Pulmonary artery endothelial cell (primary cell): ENCODE results near the gene ZMAT5. TPM values are rescaled to one million over a fixed set of nuclear protein-coding genes. Genes with fewer than 3 reads are reported as not detected.

Experiments
- DNase-seq: peaks from one replicate; pipeline ENCODE4 v3.0.0-alpha.2; 2011; ENCODE audit warnings: low read depth, low spot score
- total RNA-seq: library from RNA; depleted of rRNA; stranded (reverse); fragments of >200 nt; gene quantifications from 2 replicates; pipeline ENCODE4 v1.2.3, GENCODE V29; 2014

The ZMAT5 gene
- 19.1 and 19.7 TPM in 2 replicates for total RNA-seq

DNA sequence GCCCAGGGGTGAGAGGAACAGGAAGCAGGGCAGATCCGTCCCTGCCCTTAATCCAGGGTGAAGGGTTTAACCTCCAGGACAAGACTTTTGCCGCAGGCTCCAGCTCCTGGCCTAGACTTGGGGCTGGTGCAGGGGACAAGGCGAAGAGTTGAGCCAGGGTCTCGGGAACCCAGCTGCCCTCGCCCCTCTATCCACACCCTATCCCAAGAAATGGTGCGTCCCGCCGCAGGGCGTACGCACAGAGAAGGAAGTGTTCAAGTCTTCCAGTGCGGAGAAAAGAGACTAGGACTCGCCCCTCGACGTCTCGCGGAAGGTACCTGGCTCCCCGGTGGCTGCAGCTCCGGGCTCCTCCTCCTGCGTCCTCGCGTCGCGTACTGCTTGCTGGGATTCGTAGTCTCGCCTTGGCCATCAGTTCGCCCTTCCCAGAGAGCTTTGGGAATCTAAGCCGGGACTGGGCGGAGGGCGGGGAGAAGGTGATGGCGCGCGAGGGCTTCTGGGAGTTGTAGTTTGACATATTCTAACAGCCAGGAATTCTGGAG is at the start of gene ZMAT5:
Gene ZMAT5, minus strand, starts transcription at position 376 of the 539 bp plus-strand sequence. CDS start 18,463 bp downstream, outside the sequence.
- peak; percentile 81 for DNase-seq

DNA sequence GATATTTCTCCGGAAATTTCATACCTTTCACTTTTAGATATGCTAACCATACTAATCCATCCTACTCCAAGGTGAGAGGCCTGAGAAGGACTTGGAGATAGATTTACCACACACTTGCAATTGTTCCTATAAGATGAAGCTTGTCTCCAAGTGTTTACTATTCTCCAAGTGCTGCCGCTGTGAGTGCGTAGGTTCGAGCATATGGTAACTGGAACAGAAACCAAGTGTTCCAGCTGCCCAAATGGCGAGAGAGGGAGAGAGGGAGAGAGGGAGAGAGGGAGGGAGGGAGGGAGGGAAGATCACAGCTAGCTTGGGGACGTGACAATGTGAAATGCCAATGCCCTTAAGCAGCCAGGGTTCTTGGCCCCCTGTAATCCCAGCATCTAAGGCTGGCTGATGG is 49.7 kb upstream of the ZMAT5 start:
- no peak for DNase-seq

DNA sequence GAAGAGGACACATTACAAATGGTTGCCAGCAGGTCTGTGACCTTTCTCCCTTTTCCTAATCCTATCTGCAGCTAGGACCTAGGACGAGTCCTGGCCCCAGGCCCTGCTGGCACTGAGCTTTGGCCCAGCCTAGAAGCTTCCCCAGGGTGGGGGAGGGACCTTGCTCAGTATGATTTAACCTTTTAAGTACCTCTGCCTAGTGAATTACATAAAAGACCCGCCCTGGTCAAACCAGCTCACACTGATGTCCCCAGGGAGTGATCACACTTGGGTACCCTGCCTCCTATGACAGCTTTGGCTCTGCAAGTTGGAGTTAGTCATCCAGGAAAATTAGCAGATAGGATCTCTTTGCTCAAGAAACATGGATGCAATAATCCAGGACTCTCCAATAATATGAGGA is 49.3 kb upstream of the ZMAT5 start:
- no peak for DNase-seq

DNA sequence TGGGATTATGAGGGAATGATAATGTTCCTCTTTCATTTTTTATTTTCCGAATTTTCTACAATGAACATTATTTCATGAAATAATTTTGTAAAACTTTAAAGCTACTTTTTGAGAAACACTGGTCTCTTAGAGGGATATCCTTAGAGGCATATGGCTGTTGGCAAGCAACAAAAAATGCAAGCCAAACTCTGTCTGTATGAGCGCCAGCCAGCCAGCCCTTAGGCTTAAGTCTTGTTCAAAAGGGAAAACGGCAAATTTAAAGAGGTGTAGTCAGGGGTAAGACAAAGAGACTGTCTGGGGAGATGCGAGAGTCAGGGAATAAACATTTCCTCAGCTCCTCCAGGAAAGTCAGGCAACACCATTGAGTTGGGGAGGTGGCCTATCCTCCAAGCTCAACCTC is 48.8 kb upstream of the ZMAT5 start:
- DNase-seq, result no peak

DNA sequence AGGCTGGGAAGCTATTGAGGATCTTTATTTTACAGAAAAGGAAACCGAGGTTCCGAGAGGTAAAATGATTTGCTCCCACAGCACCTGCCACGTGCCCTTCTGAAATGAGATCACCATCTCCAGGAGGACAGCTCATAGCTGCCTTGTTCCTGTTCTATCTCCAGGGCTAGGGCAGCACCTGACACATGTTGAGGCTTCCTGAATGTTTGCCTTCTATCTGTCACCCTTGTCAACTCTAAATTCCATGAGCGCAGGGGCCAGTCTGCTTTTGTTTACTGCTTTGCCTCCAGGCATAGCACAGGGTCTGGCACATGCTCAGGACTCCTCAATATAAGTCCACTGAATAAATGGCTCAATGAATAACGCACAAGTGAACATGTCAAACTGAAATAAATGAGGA is 47.2 kb upstream of the ZMAT5 start:
- DNase-seq, result no peak

DNA sequence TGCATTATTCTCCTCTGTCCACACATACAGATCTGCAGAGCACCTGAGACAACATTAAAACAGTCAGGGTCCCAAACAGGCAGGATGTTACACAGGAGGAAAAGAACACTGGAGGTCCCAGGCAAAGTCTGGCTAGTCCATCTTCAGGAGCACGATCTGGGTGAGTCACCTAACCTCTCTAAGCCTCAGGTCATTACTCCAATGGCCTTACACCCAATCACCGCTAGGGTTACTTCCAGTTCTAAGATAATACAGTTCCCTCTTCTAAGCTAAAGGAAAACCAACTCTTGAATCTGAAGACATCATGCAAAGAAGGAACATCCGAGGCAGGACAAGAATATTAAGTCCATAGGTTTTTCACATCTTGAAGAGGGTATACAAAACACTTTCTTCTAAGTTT is 46.8 kb upstream of the ZMAT5 start:
- no peak for DNase-seq

- no peak for DNase-seq
These were observed 46.3 kb upstream of the ZMAT5 start for GRCh38 chr22:29813126-29813525.

DNA sequence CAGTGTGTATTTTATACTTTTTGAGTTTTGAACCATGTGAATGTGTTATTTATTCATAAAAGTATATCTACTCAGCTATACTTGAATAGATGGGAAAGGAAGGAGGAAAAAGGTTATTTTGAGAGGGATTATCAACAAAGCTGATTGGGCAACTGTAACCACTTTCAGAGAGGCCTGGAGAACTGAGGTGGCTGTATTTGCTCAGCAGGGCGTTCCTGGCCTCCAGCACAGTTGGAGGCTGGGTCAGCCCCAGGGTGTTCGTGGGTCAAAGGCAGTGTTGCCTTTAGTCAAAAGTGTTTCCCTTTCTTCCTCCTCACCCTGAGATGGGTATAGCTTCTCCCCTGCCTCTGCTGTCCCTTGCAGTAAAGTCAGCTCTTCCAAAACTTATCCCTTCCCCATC is 44.6 kb upstream of the ZMAT5 start:
- DNase-seq, result no peak

GRCh38 chr22:29810216-29810615 is 43.4 kb upstream of the ZMAT5 start:
- DNase-seq, result no peak

- no peak for DNase-seq
These were observed 39.4 kb upstream of the ZMAT5 start for GRCh38 chr22:29806196-29806595.

GRCh38 chr22:29804985-29805384 is 38.2 kb upstream of the ZMAT5 start:
- no peak for DNase-seq

GRCh38 chr22:29803190-29803589 is 36.4 kb upstream of the ZMAT5 start:
- DNase-seq, result no peak

- DNase-seq, result no peak
These were observed 35.0 kb upstream of the ZMAT5 start for GRCh38 chr22:29801796-29802195.

- no peak for DNase-seq
These were observed 34.3 kb upstream of the ZMAT5 start for GRCh38 chr22:29801153-29801552.

DNA sequence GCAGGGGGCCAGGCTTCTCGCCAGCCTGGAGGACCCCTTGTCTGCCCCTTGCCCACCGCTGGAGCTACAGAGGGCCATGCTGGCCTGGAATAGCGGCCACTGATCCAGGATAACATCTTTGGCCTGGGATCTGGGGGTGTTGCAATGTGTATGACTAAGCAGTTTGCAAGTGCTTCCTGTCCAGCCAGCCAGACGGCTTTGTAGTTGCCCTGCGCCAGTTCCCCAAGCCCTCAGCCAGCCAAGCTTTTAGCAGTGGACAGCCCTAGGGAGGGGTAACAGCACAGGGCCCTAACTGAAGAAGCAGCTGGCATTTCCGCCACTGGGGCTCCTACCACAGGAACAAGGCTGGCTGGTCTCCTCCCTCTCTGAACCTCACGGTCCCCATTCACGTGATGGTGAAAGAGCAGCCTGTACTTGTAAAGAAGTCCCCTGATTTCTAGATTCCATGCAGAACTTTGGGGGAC is 32.4 kb upstream of the ZMAT5 start:
- DNase-seq, result peak; percentile 74

DNA sequence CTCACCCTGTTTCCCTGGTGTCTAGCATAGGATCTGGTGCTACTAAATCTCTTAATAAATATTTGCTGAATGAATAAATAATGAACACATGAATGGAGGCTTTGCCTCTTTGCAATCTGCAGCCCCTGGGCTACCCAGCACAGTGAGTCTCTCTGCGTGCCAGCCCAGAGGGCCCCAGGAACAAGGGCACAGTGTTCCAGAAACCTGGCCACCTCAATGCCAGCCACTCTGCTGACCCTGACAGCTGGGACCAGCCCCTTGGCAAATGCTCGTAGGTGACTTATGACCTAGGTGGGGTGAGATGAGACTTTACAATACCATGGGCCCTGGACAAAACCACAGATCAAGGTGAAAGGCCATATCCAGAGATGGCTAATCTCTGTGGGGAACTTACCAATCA is 32.0 kb upstream of the ZMAT5 start:
- DNase-seq, result no peak

- no peak for DNase-seq
These were observed 31.5 kb upstream of the ZMAT5 start for GRCh38 chr22:29798318-29798717.

- no peak for DNase-seq
These were observed 30.5 kb upstream of the ZMAT5 start for GRCh38 chr22:29797351-29797750.

DNA sequence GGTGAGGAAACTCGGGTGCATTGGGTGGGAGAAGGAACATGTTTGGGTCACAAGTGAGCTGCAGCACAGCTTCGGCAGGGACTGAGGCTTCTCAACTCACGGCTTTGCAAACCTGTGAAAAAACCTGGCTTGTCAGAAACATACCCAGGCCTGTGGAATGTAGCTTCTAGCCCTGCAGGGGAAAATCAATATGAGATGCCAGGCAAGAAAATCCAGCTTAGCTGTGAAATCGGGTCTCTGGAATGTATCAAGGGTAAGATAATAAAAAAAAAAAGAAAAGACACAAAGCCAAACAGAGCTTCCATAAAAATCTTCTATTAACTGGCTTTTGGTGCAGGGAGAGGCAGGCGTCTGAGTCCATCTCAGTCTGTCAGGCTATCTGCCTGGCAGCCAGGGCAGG is 28.9 kb upstream of the ZMAT5 start:
- no peak for DNase-seq

DNA sequence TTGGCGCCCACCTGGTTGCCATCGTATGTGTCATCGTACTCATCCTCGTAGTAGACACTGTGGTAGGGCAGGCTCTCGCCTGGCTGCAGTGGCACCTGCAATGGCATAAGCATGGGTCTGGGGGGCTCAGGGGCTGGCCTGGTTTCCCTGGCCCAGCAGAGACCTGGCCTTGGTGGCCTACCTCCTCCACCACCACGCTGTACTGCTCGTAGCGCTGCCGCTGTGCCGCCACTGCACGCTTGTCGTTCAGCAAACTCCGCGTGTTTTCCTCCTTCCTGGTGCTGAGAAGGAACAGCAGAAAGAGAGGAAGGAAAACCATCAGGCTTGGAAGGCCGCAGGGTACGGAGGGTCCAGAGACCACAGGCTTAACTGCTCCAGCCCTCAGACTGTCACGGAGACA is 26.6 kb upstream of the ZMAT5 start:
- no peak for DNase-seq

DNA sequence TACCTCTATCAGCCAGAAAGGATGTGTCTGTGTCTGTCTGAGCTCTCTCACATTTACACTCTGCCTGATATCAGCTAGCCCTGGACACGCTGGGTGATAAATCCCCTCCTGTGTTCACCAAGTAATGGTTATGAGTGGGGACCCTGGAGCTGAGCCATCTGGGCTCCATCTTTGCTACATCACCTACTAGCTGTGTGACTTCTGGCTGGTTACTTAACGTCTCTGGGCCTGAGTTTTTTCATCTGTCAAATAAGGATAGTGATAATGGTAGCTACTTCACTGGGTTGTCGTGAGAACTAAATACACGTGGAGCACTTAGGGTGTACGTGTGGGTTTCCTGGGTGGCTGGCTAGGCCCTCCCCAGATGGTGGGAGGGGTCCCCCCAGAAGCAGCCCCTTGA is 23.3 kb upstream of the ZMAT5 start:
- no peak for DNase-seq

DNA sequence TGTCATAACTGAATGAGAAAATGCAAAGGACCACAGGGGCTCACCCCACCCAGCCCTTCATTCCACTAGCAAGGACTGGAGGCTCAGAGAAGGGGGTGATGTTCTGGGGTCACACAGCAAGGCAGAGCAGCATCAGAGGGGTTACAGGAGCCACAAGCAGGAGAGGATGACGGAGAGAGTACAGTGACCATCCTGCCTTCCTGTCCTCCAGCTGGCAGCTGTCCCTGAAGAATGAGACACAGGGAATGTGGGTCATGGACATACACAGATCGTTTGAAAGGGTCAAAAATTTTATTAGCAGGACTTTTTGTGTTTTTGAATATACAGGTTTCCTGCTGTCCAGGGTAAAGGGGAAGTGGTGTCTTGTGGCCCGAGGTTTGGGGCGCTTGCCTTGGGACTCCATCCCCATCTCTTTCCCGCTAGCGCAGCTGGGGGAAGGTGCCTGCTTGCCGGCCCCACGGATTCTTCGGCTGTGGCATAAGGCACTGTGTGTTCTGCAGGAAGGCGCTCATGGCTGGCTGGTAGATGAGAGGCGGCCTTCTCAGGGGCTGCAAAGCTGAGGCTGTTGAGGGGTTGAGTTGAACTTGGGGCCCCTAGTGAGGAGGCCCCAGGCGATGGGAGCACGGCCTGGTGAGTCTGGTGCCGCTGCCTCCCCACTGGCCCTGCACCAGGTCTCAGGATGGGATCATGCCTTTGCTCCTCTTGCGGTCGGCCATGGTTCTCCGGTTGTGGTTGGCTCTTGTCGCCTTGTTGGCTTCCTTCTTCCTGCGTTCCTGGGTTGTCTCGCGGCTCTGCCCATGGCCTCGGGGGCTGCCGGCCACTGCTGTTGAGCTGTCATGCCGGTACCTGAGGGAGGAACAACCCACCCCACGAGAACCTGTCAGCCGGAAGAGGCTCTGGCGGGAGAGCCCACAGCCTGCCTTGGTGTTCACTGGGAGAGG is 21.8 kb upstream of the ZMAT5 start:
- no peak for DNase-seq
